HG03139 (cell line): ENCODE data around the gene TBC1D3.
"Not testable (repeated sequence)": the region's sequence is repeated elsewhere in the genome, so short reads cannot be mapped to it uniquely, and the experiment has no call there.

Experiments
- ATAC-seq: cut with Tn5 transposase; IDR thresholded peaks from one replicate; pipeline ENCODE4 v1.9.1; 2021; ENCODE audit not compliant: unreplicated experiment

Gene TBC1D3

GRCh38 chr17:38192455-38192854 lies at the start of gene TBC1D3:
TBC1D3 (minus strand) TSS chr17:38192555; CDS start chr17:38191029, 1,526 bp downstream.
- ATAC-seq: not testable (repeated sequence)

- ATAC-seq: not testable (repeated sequence)
Measured at GRCh38 chr17:38232790-38233189, 40.4 kb upstream of the TBC1D3 start.

- not testable (repeated sequence) for ATAC-seq
Measured at GRCh38 chr17:38225844-38226495, 33.6 kb upstream of the TBC1D3 start.

- not testable (repeated sequence) for ATAC-seq
Measured at GRCh38 chr17:38220867-38221266, 28.5 kb upstream of the TBC1D3 start.

GRCh38 chr17:38200271-38200670 lies 7.9 kb upstream of the TBC1D3 start:
- not testable (repeated sequence) for ATAC-seq

- not testable (repeated sequence) for ATAC-seq
Measured at GRCh38 chr17:38134860-38135259, 57.5 kb downstream of the TBC1D3 start.
